NB4 (cell line): ENCODE data around the gene SLC22A9.
"Not testable (repeated sequence)": the region's sequence is repeated elsewhere in the genome, so short reads cannot be mapped to it uniquely, and the experiment has no call there.

ENCODE experiments used
- DNase-seq: peaks from one replicate; pipeline ENCODE4 v3.0.0; 2010; ENCODE audit warnings: low read depth
- H3K4me3 ChIP-seq: one replicate; pipeline ENCODE4 v1.5.1; 2011; ENCODE audit warnings: mild to moderate bottlenecking, low read depth, low read length, moderate library complexity
- MYC ChIP-seq: IDR thresholded peaks from 2 replicates; pipeline ENCODE4 v1.6.1; 2011; ENCODE audit warnings: low read depth, low read length
- POLR2A ChIP-seq: IDR thresholded peaks from 2 replicates; pipeline ENCODE4 v1.6.1; 2011; ENCODE audit warnings: mild to moderate bottlenecking; ENCODE audit not compliant: insufficient read length; ENCODE audit errors: extremely low read depth
- TF ChIP-seq, protein P1 (sequence below): IDR thresholded peaks from 2 replicates; pipeline ENCODE4 v1.6.1; 2011; ENCODE audit warnings: low read depth, low read length
- TF ChIP-seq, protein P2 (sequence below): IDR thresholded peaks from one replicate; pipeline ENCODE4 v1.5.1; 2012; ENCODE audit warnings: low read depth, low read length

The SLC22A9 gene

DNA sequence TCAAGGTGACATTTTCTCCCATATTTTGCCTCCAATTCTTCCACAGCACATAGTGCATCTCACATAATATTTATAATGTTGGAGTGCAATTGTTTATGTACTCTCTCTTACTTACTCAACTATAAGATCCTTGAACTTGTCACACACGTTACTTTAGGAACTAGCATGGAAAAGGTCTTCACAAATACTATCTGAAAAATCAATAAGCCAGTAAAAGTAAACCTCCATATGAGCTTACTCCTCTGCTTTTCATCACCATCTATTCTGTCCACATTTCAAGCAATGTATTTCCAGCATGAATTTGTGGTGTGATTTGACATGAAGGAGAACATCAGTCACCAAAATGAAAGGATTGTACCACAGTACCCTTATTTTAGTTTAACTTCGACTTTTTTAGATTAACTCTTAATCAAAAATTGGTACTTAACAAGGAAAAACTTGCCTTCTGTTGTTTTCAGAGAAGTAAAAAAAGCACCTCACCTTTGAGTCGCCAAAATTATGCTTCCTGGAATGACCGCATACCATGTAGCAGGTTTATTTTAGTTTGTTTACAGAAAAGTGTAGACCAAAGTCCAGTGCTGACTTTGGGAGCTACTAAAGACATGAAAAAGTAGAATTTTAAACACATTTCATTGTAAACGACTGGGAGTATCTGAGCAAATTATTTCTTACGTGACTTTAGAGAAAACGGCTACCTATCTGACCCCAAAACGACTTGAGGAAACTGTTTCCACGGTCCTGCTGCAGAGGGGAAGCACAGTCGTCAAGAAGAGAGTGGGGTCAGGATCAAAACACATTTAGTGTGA, at the start of gene SLC22A9:
SLC22A9 (plus strand) TSS at position 621 of the 806 bp plus-strand sequence. CDS start 272 bp downstream, outside the sequence.
- TF ChIP-seq POLR2A (no peak), MYC (no peak)
- TF ChIP-seq, protein P1, sequence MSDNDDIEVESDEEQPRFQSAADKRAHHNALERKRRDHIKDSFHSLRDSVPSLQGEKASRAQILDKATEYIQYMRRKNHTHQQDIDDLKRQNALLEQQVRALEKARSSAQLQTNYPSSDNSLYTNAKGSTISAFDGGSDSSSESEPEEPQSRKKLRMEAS: no peak
- TF ChIP-seq, protein P2, sequence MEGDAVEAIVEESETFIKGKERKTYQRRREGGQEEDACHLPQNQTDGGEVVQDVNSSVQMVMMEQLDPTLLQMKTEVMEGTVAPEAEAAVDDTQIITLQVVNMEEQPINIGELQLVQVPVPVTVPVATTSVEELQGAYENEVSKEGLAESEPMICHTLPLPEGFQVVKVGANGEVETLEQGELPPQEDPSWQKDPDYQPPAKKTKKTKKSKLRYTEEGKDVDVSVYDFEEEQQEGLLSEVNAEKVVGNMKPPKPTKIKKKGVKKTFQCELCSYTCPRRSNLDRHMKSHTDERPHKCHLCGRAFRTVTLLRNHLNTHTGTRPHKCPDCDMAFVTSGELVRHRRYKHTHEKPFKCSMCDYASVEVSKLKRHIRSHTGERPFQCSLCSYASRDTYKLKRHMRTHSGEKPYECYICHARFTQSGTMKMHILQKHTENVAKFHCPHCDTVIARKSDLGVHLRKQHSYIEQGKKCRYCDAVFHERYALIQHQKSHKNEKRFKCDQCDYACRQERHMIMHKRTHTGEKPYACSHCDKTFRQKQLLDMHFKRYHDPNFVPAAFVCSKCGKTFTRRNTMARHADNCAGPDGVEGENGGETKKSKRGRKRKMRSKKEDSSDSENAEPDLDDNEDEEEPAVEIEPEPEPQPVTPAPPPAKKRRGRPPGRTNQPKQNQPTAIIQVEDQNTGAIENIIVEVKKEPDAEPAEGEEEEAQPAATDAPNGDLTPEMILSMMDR: no peak
- H3K4me3 ChIP-seq: no peak within 1 kb of the TSS
- no peak for DNase-seq

DNA sequence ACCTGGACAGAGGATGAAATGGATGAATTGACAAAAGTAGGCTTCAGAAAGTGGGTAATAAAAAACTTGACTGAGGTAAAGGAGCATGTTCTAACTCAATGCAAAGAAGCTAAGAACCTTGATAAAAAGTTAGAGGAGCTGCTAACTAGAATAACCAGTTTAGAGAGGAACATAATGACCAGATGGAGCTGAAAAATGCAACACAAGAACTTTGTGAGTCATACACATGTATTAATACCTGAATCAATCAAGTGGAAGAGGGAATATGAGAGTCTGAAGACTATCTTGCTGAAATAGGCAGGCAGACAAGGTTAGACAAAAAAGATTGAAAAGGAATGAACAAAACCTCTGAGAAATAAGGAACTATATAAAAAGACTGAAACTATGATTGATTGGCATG, 47.9 kb upstream of the SLC22A9 start:
- TF ChIP-seq, protein P2: no peak
- no peak for TF ChIP-seq POLR2A
- no peak for TF ChIP-seq MYC
- TF ChIP-seq, protein P1: no peak

DNA sequence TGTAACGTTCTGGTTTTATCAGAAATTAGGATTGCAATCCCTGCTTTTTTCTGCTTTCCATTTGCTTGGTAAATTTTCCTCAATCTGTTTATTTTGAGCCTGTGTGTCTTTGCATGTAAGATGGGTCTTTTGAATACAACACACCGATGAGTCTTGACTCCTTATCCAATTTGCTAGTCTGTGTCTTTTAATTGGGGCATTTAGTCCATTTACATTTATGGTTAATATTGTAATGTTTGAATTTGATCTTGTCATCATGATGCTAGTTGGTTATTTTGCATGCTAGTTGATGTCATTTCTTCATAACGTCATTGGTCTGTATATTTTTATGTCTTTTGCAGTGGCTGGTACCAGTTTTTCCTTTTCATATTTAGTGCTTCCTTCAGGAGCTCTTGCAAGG, 34.5 kb upstream of the SLC22A9 start:
- not testable (repeated sequence) for DNase-seq, H3K4me3 ChIP-seq

More for the DNA sequence above, 47.9 kb upstream of the SLC22A9 start:
- no peak for DNase-seq
- H3K4me3 ChIP-seq: no peak overlapping the region

DNA sequence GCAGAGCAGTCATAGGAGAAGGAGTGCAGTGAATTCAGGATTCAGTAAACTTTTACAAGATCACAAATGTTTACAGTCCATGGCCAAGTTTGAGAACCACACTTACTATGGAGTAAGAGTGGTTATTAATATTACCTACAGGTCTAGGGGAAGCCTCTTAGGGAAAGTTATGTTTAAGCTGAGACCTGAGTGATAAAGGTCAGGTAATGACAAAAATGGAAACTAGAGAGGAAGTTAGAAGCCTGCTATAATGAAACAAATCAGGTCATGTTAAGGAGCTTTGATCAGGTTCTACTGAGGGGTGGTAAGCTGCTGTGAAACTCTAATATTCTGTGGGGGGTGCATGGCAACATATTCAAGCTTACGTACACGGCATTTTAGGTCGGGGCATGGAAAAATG, 32.5 kb upstream of the SLC22A9 start:
- no peak for DNase-seq
- TF ChIP-seq, protein P1: no peak
- TF ChIP-seq MYC (no peak), POLR2A (no peak)
- TF ChIP-seq, protein P2: no peak
- no peak overlapping the region for H3K4me3 ChIP-seq

DNA sequence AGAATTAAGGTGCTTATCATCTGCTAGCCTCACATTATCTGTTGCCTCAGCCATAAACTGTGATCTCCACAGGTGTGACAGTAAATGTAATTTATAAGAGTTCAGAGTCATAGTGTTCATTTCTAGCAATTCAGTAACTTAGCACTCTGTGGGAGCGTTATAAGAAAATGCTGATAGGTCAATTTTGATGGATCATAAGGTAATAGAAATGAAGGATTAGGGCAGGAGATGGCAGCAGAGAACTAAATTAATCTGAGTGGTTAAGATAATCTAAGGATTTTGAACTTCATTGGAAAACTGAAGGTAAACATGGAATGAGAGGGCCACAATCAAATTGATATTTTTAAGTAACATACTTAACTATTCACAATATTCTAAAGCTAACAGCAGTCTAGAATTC, 26.5 kb upstream of the SLC22A9 start:
- no peak overlapping the region for H3K4me3 ChIP-seq
- TF ChIP-seq POLR2A (no peak), MYC (no peak)
- TF ChIP-seq, protein P2: no peak
- TF ChIP-seq, protein P1: no peak
- DNase-seq: no peak

DNA sequence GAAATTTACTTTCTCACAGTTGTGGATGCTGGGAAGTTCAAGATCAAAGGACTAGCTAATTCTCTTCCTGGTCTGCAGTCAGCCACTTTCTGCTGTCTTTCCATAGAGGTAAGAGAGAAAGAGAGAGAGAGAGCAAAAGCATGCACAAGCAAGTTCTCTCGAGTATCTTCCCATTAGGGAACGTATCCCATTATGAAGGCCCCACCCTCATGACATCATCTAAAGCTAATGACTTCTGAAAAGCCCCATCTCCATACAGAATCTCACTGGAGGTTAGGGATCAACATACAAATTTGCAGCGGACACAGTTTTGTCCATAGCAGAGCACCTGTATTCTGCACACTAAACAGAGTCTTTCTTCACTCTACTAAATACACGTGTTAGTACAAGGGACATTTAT, 17.4 kb upstream of the SLC22A9 start:
- H3K4me3 ChIP-seq: no peak overlapping the region
- no peak for DNase-seq
- TF ChIP-seq, protein P2: no peak
- TF ChIP-seq MYC (no peak), POLR2A (no peak)
- TF ChIP-seq, protein P1: no peak
